ENCODE data around the gene ARL15.

DNA sequence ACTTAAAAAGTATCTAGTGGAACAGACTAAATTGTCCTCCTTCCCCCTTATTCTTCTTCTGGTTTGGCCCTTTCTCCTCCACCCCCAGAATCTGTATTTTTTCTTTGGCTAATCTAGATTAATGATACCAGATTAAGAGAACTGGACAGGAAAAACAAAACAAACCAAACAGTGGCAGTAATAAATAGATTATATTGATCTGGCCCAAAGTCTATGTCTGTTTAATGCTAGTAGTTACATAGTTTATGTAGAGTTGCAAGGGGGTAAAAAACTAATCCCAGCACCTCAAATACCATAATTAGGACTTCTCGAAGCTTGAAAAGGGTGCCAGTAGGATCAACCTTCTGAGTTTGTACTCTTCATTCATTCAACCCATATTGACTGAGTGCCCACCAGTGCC lies 104.5 kb downstream of the ARL15 start:
- TF ChIP-seq EP300 (IDR thresholded peaks at IDR 0.05): no peak
- TF ChIP-seq, protein P1, sequence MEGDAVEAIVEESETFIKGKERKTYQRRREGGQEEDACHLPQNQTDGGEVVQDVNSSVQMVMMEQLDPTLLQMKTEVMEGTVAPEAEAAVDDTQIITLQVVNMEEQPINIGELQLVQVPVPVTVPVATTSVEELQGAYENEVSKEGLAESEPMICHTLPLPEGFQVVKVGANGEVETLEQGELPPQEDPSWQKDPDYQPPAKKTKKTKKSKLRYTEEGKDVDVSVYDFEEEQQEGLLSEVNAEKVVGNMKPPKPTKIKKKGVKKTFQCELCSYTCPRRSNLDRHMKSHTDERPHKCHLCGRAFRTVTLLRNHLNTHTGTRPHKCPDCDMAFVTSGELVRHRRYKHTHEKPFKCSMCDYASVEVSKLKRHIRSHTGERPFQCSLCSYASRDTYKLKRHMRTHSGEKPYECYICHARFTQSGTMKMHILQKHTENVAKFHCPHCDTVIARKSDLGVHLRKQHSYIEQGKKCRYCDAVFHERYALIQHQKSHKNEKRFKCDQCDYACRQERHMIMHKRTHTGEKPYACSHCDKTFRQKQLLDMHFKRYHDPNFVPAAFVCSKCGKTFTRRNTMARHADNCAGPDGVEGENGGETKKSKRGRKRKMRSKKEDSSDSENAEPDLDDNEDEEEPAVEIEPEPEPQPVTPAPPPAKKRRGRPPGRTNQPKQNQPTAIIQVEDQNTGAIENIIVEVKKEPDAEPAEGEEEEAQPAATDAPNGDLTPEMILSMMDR (IDR thresholded peaks at IDR 0.05): no peak
- TF ChIP-seq POLR2A (IDR thresholded peaks at IDR 0.05): no peak
